ENCODE results near the gene NRBP1.
"Not testable (repeated sequence)": the region's sequence is repeated elsewhere in the genome, so short reads cannot be mapped to it uniquely, and the experiment has no call there.

The NRBP1 gene

DNA sequence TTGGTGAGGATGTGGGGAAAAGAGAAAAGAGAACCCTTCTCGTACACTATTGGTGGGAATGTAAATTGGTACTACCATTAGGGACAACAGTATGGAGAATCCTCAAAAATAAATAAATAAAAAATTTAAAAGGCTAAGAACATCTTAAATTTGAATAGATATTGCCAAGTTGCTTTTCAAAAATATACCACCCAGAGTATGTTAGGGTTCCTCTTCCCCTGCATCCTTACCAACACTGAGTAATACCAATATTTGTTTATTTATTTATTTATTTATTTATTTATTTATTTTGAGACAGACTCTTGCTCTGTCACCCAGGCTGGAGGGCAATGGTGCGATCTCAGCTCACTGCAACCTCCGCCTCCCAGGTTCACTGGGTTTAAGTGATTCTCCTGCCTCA, 5.5 kb upstream of the NRBP1 start:
- DNase-seq, result no peak

DNA sequence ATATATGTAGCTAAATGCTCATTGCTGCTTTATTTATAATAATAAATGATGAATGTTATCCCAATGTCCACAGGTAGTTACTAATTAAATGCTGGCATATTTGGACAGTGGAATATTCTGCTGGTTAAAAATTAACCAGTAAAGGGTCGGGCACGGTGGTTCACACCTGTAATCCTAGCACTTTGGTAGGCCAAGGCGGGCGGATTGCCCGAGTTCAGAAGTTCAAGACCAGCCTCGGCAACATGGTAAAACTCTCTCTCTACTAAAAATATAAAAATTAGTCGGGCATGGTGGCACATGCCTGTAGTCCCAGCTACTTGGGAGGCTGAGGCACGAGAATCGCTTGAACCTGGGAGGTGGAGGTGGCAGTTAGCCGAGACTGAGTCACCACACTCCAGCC, 3.4 kb upstream of the NRBP1 start:
- DNase-seq, result not testable (repeated sequence)

DNA sequence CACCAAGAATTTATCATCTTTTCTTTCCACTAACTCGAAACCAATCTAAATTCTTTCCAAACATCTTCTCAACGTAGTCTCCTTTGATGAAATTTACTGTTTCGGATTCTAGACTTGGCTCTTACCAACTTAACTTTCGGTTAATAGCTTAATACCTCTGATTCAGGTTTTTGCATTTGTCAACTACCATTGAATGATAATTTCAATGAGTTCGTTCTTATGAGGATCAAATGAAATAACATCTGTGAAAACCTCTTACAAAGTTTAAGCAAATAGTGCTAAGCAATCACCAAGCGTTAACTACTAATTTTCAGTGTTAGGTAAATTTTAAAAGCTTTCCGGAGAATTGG, 593 bp upstream of the NRBP1 start:
- DNase-seq, result no peak

DNA sequence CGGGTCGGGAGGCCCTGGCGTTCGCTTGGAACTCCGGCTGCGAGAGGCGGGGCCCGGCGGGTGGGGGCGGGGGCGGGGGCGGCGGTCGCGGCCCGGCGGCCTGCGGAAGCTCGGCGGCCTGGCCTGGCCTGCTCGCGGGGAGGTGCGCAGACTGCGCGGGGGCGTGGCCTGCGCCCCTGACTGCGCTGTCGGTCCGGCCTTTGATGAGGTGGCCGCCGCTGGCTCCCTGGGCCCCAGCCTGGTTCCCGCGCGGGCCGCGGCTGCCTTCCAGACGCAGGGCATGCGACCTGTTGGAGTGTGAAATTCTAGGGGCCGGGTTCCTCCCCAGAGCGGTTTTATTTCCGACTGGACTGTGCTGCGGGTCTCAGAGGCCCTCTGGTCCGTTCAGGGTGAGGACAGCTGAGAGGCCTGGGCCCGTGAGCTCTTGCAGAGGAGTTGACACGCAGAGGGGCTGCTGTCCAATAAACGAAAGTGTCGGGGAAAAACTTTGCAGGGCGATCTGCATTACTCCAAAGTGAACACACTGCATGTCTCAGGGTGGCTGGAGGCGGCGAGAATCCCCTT, 629 bp downstream of the NRBP1 start:
- DNase-seq, result peak; percentile 39 to 72

DNA sequence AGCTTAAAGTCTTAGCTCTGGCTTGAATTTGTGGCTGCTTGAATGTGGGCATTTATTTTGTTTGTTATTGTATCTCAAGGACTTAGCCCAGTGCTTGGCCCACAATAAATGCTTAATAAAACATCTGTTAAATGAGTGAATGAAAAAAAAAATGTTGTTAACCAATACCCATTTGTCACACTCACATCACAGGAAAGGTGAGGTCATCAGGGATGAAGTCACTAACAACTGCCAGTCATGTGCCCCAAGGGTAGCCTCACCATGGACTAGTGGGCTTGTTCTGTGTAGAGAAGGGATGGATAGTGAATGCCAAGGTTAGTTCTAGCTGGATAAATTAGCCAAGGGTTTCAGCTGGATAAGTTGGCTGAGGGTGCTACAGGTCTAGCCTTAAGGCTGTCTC, 3.0 kb downstream of the NRBP1 start:
- DNase-seq, result no peak

DNA sequence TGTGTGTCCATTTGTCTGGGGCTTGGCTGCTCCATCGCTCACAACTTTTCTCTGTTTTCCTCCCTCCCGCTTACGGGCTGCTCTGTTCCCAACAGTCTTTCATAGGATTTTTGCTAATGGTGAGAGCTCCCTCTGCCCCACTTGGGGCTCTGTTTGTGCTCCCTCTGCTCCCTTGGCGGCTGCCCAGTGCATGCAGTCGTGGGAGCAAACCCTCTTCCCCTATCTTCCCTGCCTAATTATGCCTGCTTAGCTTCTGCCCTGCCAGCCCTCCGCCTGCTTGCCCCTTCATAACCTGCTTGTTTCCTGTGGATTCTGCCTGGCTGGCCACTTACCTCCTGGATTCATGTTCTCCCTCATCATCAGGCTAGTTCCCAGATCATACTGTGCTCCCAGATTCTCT, 7.2 kb downstream of the NRBP1 start:
- DNase-seq, result no peak

DNA sequence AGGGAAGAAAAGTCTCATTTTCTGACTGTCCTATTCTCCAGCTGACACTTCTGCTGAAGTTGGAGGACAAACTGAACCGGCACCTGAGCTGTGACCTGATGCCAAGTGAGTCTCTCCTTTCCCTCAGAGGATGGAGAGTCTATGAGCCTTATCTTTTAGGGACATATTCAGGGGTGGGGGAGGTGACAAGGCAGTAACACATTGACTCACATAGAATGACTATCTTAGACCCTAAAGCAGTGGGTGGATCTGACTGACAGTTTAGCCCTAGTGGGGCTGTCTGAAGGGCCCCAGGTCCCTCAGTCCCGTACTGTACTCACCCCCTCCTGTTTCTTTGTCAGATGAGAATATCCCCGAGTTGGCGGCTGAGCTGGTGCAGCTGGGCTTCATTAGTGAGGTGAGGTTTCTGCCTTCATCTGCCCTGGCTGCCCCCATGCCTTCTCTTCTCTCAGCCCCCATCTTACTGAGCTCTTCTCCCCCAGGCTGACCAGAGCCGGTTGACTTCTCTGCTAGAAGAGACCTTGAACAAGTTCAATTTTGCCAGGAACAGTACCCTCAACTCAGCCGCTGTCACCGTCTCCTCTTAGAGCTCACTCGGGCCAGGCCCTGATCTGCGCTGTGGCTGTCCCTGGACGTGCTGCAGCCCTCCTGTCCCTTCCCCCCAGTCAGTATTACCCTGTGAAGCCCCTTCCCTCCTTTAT, 12.9 kb downstream of the NRBP1 start:
- DNase-seq, result no peak

DNA sequence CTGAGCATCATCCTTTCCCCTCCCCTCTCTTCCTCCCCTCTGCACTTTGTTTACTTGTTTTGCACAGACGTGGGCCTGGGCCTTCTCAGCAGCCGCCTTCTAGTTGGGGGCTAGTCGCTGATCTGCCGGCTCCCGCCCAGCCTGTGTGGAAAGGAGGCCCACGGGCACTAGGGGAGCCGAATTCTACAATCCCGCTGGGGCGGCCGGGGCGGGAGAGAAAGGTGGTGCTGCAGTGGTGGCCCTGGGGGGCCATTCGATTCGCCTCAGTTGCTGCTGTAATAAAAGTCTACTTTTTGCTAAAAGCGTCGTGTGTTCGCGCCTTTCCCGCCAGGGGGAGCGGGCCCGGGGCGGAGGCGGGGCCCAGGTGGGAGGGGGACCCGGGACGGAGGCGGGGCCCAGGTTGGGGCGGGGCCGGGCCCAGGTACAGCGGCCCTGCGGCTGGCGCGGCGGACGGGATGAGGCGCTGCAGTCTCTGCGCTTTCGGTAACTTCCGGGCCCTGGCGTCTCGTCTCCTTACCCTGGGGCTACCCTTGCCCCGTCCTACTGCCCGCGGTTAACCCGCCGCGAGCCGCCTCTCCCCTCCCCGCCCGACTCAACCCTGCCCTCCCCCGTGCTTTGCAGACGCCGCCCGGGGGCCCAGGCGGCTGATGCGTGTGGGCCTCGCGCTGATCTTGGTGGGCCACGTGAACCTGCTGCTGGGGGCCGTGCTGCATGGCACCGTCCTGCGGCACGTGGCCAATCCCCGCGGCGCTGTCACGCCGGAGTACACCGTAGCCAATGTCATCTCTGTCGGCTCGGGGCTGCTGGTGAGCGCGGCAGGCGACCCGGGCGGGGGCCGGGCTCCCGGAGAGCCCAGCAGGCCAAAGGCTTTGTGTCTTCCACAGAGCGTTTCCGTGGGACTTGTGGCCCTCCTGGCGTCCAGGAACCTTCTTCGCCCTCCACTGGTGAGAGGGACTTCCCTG, 13.8 kb downstream of the NRBP1 start, which contains the start of gene KRTCAP3:
Gene KRTCAP3 (plus strand): TSS at position 424 of the 962 bp plus-strand sequence. CDS start 32 bp downstream, at position 456.
- peak; percentile 70 to 77 for DNase-seq

DNA sequence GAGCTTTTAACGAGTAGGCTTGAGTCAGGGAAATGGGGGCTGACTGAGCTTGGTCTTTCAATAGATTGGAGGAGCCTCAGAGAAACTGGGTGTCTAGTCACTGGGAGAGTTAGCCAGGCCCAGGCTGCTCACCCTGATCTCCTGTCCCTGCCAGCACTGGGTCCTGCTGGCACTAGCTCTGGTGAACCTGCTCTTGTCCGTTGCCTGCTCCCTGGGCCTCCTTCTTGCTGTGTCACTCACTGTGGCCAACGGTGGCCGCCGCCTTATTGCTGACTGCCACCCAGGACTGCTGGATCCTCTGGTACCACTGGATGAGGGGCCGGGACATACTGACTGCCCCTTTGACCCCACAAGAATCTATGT, 14.5 kb downstream of the NRBP1 start:
- DNase-seq, result no peak

DNA sequence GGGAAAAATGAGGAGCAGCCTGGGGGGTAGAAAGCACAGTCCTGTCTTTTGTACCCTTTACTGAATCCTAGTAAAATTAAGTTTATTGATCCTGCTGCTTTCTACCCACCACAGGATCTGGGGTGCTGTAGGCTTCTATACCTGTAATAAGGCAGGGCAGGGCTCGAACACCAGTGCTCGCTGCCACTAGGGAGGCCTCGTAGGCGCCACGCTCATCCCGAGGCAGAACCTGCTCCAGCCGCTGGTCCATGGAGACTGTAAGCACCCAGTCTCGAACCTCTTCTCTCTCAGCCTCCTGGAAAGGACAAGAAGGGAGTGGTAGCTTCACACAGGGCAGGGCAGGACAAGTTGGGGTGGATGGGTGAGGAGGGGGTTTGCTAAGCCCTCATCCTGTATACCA, 16.7 kb downstream of the NRBP1 start:
- no peak for DNase-seq

DNA sequence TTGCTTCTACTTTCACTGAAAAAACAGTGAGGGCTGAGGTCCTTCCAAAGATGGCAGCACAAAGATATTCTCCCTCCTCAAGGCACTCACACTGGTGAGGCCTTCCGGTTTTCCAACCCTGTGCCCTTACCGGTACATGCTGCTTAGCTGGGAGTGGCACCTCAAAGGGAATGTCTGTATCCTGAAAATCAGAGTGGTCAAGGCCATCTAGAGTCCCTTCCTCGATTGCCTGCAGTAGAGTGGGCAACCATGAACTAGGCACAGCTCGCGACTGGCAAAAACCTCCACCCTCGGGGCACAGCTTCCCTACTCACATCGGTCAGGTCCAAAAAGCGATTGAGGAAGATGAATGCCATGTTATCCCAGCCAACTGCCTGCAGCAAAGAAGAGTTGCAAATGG, 17.2 kb downstream of the NRBP1 start:
- no peak for DNase-seq

DNA sequence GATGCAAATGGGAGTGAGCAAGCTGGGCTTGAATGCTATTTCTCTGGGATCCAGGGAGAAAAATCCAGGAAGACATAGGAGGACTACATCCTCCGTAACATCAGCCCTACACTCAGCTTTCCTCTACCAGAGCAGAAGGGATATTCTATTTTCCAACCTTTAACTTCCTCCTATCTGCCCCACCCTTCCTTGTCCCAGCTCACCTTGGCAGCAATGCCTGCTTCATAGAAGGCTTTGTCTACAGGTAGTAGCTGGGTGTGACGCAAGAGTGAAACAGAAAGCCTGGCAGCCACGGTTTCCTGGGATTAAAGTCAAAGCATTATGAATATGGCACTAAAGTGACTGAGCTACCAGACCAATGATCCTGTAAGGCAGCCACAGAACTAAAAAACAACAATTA, 17.6 kb downstream of the NRBP1 start:
- DNase-seq, result no peak

DNA sequence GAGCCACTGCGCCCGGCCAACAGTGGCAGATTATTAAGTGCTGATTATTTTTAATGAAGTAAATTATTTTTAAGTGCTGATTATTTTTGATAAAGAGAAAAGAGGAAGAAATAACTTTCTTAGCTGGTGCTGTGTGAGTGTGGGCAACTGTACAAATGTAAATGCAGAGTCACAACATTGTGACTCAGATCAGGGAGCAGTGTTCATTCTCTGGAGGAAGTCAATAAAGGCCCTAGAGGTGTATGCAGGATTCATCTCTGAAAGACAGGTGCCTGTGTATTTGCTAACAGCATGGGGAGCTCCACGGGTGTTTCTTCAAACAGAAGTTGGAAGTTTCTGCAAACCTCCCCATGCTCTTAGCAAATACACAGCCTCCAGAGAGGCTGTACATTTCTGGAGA, 19.9 kb downstream of the NRBP1 start:
- no peak for DNase-seq

DNA sequence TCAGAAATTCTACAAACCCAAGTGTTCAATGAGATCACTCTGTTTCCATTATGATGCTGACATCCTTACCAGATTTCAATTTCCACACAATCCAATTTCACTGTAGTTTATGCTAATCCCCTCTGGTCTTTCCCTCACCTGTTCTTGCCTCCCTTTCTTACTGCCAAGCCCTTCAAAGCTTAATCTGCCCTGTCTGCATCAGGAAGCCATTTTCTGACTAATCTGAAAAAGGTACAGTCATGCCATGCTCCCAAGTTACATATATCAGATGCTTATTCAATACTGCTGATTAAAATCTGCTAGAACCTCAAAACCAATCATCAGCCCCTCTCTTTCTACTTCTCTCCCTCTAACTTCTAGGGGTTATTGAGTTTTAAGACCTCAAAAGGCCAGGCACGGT, 22.7 kb downstream of the NRBP1 start:
- DNase-seq, result no peak

DNA sequence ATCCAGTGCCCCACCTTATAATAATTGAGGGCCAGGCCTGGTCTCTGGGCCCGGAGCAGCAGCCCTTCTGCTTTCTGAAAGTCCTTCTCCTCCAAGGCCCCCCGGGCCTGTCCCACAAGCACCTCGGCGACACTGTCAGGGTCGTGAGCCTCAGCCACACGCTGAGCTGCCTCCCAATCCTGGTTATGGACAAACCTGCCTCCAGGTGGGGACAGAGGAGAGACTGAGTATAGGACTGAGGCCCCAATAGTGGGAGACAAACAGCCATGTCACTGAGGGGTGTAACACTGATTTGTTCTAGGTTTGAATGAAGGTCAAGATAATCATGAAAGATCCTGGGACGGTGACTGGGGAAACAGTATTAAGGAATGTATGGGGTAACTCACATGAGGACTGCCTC, 25.5 kb downstream of the NRBP1 start:
- DNase-seq, result no peak

DNA sequence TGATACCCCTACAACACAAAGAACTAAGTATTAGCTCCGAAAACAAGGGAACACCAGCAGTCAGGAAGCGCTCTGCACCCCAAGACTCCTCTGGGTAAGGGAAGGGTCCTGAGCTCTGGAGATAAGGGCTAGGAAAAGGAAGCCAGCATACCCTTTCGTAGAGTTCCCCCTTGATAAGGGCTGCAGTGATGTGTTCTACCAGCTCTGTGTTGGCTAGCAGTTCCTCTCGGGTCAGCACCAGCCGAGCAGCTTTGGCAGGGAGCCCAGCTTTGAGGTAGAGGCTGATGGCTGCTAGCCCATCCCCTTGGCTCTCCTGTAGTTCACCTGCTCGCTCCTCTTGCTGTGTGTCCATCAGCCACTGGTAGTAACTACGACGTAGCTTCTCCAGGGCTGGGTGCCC, 32.7 kb downstream of the NRBP1 start:
- no peak for DNase-seq

DNA sequence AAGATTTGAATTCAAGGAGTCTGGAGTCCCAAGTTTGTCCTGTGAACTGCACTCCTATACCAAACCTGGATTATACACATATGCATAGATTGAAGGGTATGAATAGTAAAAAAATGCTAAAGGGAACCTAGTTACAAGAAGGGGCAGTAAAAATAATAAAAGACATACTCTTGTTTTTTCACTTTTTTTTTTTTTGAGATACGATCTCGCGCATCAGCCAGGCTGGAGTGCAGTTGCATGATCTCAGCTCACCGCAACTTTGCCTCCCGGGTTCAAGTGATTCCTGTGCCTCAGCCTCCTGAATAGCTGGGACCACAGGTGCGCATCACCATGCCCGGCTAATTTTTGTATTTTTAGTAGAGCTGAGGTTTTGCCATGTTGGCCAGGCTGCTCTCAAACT, 36.0 kb downstream of the NRBP1 start:
- no peak for DNase-seq

DNA sequence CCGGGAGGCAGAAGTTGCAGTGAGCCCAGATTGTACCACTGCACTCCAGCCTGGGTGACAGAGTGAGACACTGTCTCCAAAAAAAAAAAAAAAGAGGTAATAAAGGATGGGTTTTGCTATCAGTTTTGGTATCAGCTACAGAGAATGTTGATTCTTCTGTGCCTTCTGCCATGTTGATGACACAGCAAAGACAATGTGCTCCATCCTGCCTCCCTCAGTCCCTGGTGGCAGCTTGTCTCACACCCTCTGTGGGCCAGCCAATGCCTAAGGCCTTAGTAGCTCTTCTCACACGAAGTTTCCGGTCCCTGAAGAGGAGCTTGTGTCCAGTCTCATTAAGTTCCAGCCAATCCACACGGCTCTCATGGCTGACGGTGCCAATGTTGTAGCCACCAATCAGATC, 43.5 kb downstream of the NRBP1 start:
- DNase-seq, result no peak

DNA sequence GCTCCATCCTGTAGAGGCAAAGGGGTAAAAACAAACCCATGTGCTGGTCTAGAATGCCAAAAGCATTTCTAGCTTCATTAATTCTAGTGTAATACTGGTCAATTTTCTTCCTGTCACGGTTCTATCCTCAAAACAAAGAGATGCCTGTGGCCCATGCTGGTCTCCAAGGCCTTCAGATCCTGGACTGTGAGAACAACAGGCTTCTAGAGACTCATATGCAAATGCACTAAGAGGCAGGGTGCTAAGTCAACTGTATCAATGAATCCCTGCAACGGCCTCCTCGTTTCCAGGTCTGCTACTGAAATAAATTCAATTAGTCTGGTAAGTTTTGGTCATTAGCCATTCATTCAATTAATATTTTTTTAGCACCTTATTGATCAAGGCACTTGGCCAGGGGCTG, 57.1 kb downstream of the NRBP1 start:
- DNase-seq, result no peak

DNA sequence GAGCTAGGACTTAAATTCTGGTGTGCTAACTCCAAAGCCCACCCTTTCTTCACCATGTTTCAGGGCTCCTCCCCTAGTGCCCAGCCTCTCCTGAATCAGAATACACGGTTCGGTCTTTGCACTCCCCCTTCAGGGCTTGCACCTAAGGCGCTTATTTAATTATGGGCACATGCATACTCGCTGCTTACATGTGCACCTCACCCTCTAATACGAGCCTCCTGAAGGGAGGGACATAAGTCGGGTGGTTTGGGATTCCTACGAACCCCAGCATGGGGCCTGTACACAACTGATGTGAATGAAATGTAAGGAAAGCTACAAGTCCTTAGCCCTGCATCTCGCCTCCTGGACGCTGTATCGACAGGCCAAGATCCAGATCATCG, 60.7 kb downstream of the NRBP1 start:
- no peak for DNase-seq

DNA sequence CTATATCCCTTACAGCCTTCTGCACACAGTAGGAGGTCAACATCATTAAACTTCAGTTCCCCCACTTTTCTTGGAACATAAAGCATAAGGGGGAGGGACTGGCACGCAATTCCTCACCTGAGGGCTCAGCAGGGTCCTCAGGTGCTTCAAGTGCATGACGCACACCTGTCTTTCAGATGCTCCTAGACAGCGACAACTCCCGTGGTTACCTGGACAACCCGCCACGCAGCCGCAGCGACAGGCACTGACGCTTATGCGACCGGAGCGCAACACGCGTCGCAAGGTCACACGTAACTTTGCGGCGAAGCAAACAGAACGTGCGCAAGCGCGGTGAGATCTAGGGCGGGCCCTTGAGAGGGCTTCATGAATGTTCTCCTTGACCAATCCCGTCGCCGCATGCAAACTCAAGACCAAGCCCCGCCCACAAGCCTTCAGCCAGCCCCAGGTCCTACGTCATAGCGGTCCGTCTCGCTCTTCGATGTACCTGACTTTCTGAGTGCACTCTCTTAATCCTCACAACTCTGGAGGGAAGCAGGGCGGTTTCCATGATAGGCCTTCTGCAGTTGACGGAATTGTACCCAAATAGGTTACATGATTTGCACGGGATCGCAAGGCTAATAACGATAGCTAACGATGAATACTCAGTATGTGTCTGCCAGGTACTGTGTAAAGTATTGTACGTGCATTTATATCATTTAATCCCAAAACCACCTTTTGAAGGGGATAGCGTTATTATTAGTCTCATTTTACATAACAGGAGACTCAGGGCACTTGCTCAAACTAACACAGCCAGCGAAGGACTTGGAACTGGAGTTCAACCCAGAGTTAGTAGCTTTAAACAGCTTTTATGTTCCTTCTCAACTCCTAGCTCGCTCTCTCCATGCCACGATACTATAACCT, 61.3 kb downstream of the NRBP1 start, which contains the start of gene IFT172:
Gene IFT172 (minus strand): TSS at position 246 of the 900 bp plus-strand sequence. CDS start 90 bp downstream, at position 156.
- peak; percentile 99 for DNase-seq

All from NCI-H1930 (cell line).